ENCODE measurements around the gene ACTG2.

The ACTG2 gene

DNA sequence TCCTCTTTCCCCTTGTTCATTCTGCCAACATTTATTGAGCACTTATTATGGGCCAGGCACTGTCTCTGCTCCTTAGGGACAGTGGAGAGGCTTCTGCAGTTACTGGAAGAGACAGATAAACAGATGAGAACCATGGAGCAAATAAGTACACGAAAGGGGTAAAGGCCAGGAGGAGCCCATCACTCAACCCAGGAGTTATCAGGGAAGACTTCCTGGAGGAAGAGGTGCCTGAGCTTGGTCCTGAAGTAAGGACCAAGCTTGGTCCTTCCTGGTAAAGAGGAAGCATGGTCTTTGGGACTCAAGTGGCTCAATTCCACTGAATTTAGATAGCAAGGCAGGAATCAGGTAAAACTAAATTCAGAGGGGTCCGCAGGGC is 1.7 kb downstream of the ACTG2 start:
- DNase-seq (ENCODE audit: low read depth), result no peak
- no peak overlapping the region for H3K4me3 ChIP-seq (replicated peaks; ENCODE audit: low read depth, low read length)
- no peak for TF ChIP-seq CTCF (IDR thresholded peaks at IDR 0.05; ENCODE audit: low read length, missing control alignments)

DNA sequence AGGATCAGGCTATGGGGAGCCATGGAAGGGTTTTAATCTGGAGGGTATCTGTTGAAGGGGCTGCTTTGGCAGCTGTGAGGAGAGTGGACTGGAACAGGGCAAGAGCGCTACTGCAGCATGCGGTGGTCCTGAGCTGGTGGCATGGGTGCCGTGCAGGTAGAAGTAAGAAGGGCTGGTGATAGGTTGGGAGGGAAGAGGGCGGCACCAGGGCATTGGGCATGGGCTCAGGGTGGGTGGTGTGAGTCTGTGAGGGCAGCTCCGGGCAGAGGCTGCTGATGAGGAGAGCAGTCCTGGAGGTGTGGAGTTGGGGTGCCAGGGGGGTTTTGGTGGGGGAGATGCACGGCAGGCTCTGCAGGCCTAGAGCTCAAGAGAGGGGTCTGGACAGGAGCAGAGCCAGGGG is 2.1 kb downstream of the ACTG2 start:
- DNase-seq (ENCODE audit: low read depth), result no peak
- TF ChIP-seq CTCF (IDR thresholded peaks at IDR 0.05; ENCODE audit: low read length, missing control alignments), result no peak
- H3K4me3 ChIP-seq (replicated peaks; ENCODE audit: low read depth, low read length), result no peak overlapping the region

DNA sequence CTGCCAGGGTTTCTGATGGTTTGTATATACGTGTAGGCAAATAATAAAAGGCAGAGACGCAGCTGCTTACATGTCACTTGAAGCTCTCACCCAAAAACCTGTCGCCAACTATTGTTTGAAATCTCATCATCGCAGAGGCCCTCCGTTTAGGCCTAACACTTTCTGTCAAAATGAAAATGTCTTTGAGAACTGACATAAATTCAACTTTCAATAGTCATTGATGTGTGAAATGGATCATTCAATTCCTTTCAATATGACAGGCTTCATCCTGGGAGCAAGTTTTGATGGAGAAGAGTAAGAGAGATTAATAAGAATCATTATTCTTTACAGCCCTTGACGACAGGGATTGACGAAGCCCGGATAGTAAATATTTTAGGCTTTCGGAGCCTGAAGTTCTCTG is 2.7 kb downstream of the ACTG2 start:
- no peak for TF ChIP-seq CTCF (IDR thresholded peaks at IDR 0.05; ENCODE audit: low read length, missing control alignments)
- H3K4me3 ChIP-seq (replicated peaks; ENCODE audit: low read depth, low read length), result no peak overlapping the region
- no peak for DNase-seq (ENCODE audit: low read depth)

GRCh38 chr2:73896362-73897239 is 3.8 kb downstream of the ACTG2 start:
- DNase-seq (ENCODE audit: low read depth), result peak; percentile 50
- TF ChIP-seq CTCF (IDR thresholded peaks at IDR 0.05; ENCODE audit: low read length, missing control alignments), result no peak
- no peak overlapping the region for H3K4me3 ChIP-seq (replicated peaks; ENCODE audit: low read depth, low read length)

DNA sequence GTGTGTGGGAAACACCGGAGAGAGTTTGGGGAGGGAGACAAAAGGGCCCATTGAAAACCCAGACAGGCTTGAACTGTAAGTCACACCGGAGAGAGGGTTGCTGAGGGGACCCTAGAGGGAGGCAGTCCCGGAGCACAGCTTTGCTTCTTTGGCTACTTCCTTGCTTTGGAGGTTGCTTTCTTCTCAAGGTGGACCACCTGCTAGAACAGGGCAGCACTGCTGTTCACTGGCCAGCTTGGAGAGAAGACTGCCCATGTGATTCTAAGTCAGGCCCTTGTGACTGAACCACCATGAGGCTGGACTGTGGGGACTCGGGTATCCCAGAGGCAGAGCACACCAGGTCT is 4.4 kb downstream of the ACTG2 start:
- DNase-seq (ENCODE audit: low read depth), result no peak
- H3K4me3 ChIP-seq (replicated peaks; ENCODE audit: low read depth, low read length), result no peak overlapping the region
- no peak for TF ChIP-seq CTCF (IDR thresholded peaks at IDR 0.05; ENCODE audit: low read length, missing control alignments)

DNA sequence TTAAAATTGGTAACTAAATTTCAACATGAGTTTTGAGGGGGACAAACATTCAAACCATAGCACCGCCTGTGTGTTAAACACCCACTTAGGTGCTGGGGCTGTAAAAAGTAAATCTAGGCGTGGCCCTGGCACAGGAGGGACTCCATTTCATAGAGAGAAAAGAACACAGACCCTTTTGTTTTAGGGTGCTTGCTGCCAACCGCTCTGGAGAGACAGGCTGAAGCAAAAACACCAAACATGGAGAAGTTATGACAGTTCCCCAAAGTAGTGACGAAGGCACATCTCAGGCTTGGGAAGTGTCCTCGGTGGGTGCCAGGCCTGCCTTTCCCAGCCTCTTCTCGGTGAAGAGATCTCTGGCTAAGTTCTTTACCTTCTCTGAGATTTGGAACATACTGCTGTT is 5.1 kb downstream of the ACTG2 start:
- no peak for DNase-seq (ENCODE audit: low read depth)
- H3K4me3 ChIP-seq (replicated peaks; ENCODE audit: low read depth, low read length), result no peak overlapping the region
- TF ChIP-seq CTCF (IDR thresholded peaks at IDR 0.05; ENCODE audit: low read length, missing control alignments), result no peak

GRCh38 chr2:73899801-73900336 is 7.1 kb downstream of the ACTG2 start:
- no peak overlapping the region for H3K4me3 ChIP-seq (replicated peaks; ENCODE audit: low read depth, low read length)
- no peak for TF ChIP-seq CTCF (IDR thresholded peaks at IDR 0.05; ENCODE audit: low read length, missing control alignments)
- DNase-seq (ENCODE audit: low read depth), result no peak

Data from fibroblast of pulmonary artery (primary cell).